ENCODE measurements around the gene NCOA6. TPM values are rescaled to one million over a fixed set of nuclear protein-coding genes. Genes with fewer than 3 reads are reported as not detected.
"Not testable (repeated sequence)": the region's sequence is repeated elsewhere in the genome, so short reads cannot be mapped to it uniquely, and the experiment has no call there.

The NCOA6 gene
- total RNA-seq, 1 experiment from 2014 or later: 8.2 TPM

- DNase-seq (ENCODE audit: low spot score): not testable (repeated sequence)
Observed at GRCh38 chr20:34719242-34720017, 106.0 kb downstream of the NCOA6 start.

DNA sequence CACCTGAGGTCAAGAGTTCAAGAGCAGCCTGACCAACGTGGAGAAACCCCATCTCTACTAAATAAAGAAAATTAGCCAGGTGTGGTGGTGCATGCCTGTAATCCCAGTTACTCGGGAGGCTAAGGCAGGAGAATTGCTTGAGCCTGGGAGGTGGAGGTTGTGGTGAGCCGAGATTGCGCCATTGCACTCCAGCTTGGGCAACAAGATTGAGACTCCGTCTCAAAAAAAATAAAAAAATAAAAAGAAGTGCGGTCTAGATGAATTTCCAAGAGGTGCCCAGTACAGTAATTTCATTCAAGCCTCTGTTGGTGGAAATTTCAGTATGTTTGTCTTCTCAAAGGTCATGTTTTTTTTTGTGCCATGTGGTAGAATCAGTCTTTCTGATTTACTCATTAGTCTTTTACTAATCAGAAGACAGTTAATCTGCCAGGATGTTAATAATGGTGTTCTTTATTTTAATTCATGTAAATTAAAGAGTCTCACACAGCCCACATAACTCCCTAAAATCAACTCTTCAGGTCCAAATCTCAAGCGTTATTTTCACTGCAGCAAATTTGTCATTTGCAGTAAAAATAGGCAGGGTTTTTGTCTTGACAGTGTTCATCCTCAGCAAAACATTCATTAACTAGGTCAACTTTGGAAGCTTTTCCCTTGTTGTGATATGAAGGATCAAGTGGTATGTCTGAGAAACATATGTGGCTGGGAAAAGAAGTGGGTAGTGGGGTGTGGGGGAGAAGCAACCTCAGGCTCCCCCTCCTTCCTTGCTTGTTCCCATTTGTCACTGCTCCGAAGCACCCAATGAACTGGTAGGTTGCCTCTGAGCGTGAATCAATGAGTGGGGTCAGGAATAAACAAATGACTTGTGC is 108.0 kb downstream of the NCOA6 start:
- no peak for DNase-seq (ENCODE audit: low spot score)

DNA sequence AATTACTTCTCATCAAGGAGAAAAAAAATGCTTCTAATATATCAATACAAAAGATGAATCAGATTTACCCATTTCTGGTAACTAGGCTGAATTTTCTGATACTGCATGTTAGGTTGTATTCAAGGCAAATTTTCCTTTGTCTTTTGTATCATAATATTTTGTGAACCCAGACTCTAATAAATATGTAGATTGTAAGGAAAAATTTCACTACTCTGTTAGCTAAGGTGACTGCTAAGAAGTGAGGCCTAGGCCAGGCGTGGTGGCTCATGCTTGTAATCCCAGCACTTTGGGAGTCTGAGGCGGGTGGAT is 108.6 kb downstream of the NCOA6 start:
- no peak for DNase-seq (ENCODE audit: low spot score)

DNA sequence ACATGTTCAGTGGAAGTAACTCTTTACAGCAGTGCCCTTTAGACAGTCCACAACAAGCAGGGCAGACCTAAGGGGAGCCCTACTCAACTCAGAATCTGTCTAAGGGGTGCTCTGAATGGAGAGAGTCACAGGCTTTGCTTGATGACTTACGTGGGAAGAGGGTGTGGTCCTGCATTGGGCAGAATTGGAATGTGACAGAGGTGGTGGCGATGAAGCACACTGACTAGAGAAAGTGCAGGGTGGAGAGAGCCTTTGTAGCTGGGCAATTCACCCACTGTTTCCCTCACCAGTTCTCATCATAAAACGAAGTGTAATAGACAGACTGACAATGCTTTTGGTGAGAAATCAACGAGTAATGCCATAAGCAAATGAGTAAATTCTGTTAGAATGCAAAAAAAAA is 110.1 kb downstream of the NCOA6 start:
- peak; percentile 39 for DNase-seq (ENCODE audit: low spot score)

GRCh38 chr20:34713944-34714515 is 111.4 kb downstream of the NCOA6 start:
- DNase-seq (ENCODE audit: low spot score): not testable (repeated sequence)

DNA sequence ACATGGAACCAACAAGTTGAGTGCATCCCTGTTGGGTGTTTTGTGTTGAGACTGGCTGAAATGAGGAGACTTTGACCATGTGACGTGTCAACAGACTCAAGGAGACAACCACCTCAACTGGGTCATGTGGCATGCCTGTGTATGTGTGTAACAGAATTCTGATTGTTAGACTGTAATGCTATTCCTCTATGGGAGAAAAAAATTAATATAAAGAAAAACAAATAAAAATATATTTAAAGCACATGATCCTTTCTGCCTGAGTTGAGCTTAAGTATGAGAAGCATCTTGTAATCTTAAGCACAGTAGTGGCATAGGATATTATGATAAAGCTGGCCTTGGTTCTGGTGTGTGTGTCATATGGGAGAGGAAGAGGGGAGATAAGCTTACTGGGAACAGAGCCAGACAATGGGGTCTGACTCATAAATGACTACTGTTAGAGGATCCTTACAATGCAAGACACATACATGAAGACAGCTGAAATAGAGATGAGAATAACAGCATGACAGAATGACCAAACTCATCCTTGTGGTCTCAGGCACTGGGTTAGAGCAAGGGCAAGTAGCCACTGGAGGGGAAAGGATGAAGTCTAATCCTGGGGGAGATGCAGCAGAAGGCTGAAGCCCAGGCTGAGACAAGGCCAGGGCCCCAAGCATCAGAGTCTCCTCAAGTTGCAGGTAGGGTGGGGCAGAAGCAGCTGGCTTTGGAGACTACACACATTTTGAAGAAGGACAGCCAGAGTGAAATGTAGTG is 112.1 kb downstream of the NCOA6 start:
- peak; percentile 99 for DNase-seq (ENCODE audit: low spot score)

- DNase-seq (ENCODE audit: low spot score): no peak
Observed at GRCh38 chr20:34712525-34713192, 112.8 kb downstream of the NCOA6 start.

GRCh38 chr20:34711813-34712430 is 113.5 kb downstream of the NCOA6 start:
- no peak for DNase-seq (ENCODE audit: low spot score)

DNA sequence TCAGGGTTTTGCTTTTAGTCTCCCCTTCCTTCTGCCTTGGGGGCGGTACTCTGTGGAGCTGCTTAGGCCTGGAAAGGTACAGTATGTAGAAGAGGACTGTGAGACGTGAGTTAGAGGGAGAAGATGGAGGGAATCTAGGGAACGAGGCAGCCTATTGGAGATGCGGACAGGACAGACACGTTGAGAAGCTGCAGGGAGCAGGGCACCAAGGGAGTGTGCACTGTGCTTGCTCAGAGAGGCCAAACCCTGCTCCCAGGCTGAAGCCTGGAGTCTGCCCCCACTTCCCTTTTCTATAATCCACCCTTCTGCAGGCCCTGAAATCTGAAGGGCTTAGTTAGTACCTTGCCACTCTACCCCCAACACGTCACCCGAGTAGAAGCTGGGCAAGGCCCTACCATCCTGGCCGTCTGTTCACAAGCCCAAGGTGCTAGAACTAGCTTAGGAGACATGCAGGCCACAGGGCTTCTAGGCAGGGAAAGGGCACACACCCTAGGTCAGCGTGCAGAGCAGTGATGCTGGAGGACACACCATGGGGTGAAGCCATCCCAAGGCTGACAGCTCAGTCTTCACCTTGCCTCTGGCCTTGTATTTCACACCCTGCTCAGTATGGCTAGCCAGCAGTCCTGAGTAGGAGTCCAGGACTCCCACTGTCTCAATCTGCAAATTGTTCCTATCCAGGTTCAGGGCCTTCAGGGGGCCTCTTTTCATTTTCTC is 114.4 kb downstream of the NCOA6 start:
- DNase-seq (ENCODE audit: low spot score): no peak

DNA sequence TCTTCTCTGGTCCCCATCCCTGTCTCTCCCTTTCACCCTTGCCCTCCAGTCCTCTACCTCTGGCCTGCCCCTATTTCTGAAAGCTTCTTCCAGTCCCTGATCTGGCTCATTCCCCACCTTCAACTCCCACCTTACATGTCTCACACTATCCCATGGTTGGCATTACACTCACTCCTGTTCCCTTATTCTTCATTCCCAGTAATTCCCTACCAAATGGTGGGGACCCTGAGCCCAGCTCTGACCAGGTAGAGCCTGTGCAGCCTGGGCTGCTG is 114.9 kb downstream of the NCOA6 start:
- DNase-seq (ENCODE audit: low spot score): no peak

GRCh38 chr20:34709831-34710567 is 115.5 kb downstream of the NCOA6 start:
- DNase-seq (ENCODE audit: low spot score): no peak

DNA sequence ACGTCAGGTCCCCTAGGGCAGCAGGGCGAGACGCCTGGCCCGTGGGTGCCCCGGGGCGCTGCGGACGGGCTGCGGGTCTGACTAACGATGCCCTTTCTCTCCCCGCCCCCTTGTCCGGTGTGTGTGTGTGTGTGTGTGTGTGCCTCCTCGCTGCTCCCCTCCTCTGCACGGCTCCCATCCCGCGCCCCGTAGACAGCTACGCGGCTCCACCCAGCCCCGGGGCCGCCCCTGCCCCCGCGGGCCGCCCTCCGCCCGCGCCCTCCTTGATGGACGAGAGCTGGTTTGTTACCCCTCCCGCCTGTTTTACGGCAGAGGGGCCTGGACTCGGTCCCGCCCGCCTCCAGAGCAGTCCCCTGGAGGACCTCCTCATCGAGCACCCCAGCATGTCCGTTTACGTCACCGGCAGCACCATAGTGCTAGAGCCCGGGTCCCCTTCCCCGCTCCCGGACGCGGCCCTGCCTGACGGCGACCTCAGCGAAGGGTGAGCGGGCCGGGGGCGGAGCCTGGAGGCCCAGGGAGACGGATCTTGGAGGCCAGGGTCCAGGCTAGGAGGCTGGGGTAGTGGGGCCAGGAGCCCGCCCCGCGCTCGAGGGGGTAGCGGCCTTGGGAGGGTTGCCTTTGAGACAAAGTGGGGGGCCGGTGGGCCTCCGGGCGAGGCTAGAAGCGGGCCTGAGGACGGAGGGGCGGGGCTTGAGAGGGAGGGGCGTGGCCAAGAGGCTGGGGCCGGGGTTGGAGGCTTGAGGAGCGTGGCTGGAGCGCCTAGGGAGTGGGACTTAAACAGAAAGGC is 116.2 kb downstream of the NCOA6 start:
- no peak for DNase-seq (ENCODE audit: low spot score)

GRCh38 chr20:34708621-34709043 is 116.8 kb downstream of the NCOA6 start:
- no peak for DNase-seq (ENCODE audit: low spot score)

DNA sequence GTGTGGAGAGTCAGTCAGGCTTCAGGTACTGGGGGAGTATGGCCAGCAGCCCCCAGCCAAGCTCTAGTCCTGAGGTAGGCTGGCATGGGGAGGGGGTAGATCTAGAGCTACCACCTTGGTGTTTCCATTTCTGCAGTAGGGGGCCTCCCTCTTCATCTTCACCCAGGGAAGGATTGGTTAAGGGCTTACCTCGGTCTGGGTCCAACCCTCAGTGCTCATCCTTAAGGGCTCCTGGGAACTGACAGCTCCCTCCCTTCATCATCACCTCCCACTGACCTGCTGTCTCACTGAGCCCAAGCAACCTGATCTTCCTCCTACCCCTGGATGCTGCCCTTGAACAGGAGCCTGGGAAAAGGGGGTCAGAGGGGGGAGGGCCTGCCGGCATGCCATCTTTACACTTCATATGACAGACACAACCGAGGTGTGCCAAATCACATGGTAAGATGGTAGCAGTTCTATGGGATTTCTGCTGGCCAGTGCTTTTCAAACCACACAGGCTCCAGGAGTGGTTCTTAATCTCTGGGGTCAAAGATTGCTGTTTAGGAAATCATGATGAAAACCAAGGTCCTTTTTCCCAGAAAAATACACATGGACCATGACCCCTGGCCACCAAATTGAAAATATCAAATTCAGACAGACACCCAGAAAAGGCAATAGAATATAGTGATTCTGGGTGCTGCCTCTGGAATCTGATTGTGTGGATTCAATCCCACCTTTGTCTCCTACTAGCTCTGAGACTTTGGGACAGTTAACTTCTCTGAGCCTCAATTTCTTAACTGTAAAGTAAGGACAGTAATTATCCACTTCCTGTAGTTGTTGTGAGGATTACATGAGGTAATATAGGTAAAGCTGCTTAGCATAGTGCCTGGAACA is 118.3 kb downstream of the NCOA6 start:
- DNase-seq (ENCODE audit: low spot score): no peak

DNA sequence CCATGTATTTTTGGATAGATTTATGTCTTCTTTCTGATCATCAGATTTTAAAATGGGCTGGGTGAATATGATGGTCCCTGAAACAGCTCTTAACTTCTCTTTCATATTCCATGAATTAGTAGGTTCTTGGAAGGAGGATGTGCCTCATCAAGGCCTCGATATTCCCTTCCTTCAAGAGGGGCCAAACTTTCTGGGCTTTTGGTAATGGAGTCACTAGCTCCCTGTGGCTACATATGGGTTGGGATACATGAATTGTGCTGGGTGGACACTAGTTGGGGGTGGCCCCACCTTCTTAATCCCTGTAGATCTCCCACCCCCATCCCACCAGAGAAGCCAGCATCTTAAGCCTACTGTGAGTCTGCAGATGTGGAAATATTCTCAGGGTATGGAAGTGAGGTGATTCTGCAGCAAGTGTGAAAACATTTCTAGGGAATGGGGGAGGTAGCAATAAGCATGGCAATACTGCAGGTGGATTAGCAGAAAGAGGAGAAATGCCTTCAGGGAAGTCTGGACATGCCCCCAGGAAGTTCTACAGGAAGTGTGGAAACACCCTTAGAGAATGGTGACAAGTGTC is 119.1 kb downstream of the NCOA6 start:
- DNase-seq (ENCODE audit: low spot score): no peak

- peak; percentile 70 for DNase-seq (ENCODE audit: low spot score)
Observed at GRCh38 chr20:34705397-34706301, 119.8 kb downstream of the NCOA6 start.

- no peak for DNase-seq (ENCODE audit: low spot score)
Observed at GRCh38 chr20:34705008-34705396, 120.4 kb downstream of the NCOA6 start.
